ENCODE results near the gene ZNF805. TPM values are rescaled to one million over a fixed set of nuclear protein-coding genes. Genes with fewer than 3 reads are reported as not detected.

Gene ZNF805
- total RNA-seq, 1 experiment from 2014 or later: 13.5 TPM

- Histone ChIP-seq H3K4me1 (replicated peaks; ENCODE audit: insufficient read depth) (no peaks in the 10 kb centered on the region), H4K20me1 (ENCODE audit: insufficient read depth) (no peaks in the 10 kb centered on the region), H3K36me3 (ENCODE audit: low read depth) (no peaks in the 10 kb centered on the region), H3K27ac (no peak overlapping the region), H3F3A (ENCODE audit: insufficient read depth, low read depth) (no peaks in the 10 kb centered on the region), H3K9me3 (ENCODE audit: insufficient read depth, low read depth) (no peaks in the 10 kb centered on the region), H3K79me2 (ENCODE audit: low read depth) (no peaks in the 10 kb centered on the region), H2AFZ (no peak overlapping the region), H3K9me2 (ENCODE audit: insufficient read depth) (no peaks in the 10 kb centered on the region), H3K4me3 (no peak overlapping the region), H3K27me3 (ENCODE audit: insufficient read depth, low read depth) (no peaks in the 10 kb centered on the region), H3K4me2 (no peak overlapping the region)
- no peak for DNase-seq
- no TSS peak for BruUV-seq (replicated peaks)
- intact Hi-C loops (cut with micrococcal nuclease; ENCODE audit: unreplicated experiment): no loop called here
- ChIA-PET POLR2A (ENCODE audit: unreplicated experiment) (no interaction called here), CTCF (no interaction called here)
- no peak for TF ChIP-seq CTCF (conservative IDR thresholded peaks at IDR 0.05)
- no peak for TF ChIP-seq EZH2 (IDR thresholded peaks at IDR 0.05; ENCODE audit: low read depth)
Observed at GRCh38 chr19:57231686-57232085, 8.7 kb upstream of the ZNF805 start.

GRCh38 chr19:57233207-57233606, 7.2 kb upstream of the ZNF805 start:
- no peaks in the 10 kb centered on the region for H3K9me3 ChIP-seq (ENCODE audit: insufficient read depth, low read depth)
- POLR2A ChIA-PET (ENCODE audit: unreplicated experiment): no interaction called here

GRCh38 chr19:57239982-57240310, 486 bp upstream of the ZNF805 start:
- Histone ChIP-seq H3K4me3 (peak overlapping the region; percentile 95), H3K79me2 (ENCODE audit: low read depth) (peaks cover 32% of the 10 kb centered on the region), H3K9me2 (ENCODE audit: insufficient read depth) (no peaks in the 10 kb centered on the region), H4K20me1 (ENCODE audit: insufficient read depth) (no peaks in the 10 kb centered on the region), H3K27ac (peak overlapping the region; percentile 69), H3K4me1 (replicated peaks; ENCODE audit: insufficient read depth) (peaks cover 17% of the 10 kb centered on the region; the same call in 1 of the 2 replicates), H3F3A (ENCODE audit: insufficient read depth, low read depth) (no peaks in the 10 kb centered on the region; the same call in 1 of the 2 replicates), H3K9me3 (ENCODE audit: insufficient read depth, low read depth) (no peaks in the 10 kb centered on the region), H3K4me2 (peak overlapping the region; percentile 97), H3K36me3 (ENCODE audit: low read depth) (peaks cover 7% of the 10 kb centered on the region; the same call in 1 of the 2 replicates), H2AFZ (peak overlapping the region; percentile 99), H3K27me3 (ENCODE audit: insufficient read depth, low read depth) (no peaks in the 10 kb centered on the region)
- no peak for DNase-seq
- CTCF ChIA-PET: no interaction called here
- BruUV-seq (replicated peaks): TSS peak; percentile 95
- intact Hi-C loops (cut with micrococcal nuclease; ENCODE audit: unreplicated experiment): loop anchor here (1.0 to 5.0 kb wide), 5 partner anchors 40 to 195 kb away; partner anchors contain the start of genes ZNF304, ZNF460, ZNF543 and ZNF548
- no peak for TF ChIP-seq CTCF (conservative IDR thresholded peaks at IDR 0.05)
- no peak for TF ChIP-seq EZH2 (IDR thresholded peaks at IDR 0.05; ENCODE audit: low read depth)
- POLR2A ChIA-PET (ENCODE audit: unreplicated experiment): interaction anchor here (0.8 kb wide), 1 partner anchor 1122 kb away, joined by 9 read pairs; no protein-coding TSS in a partner anchor

More at GRCh38 chr19:57233207-57233606, 7.2 kb upstream of the ZNF805 start:
- CTCF ChIA-PET: no interaction called here
- intact Hi-C loops (cut with micrococcal nuclease; ENCODE audit: unreplicated experiment): no loop called here
- no peak for DNase-seq
- no peaks in the 10 kb centered on the region for H3K4me1 ChIP-seq (replicated peaks; ENCODE audit: insufficient read depth)
- no peak overlapping the region for H3K4me3 ChIP-seq
- no TSS peak for BruUV-seq (replicated peaks)
- H3K27ac ChIP-seq: no peak overlapping the region
- H3K36me3 ChIP-seq (ENCODE audit: low read depth): no peaks in the 10 kb centered on the region
- H3K79me2 ChIP-seq (ENCODE audit: low read depth): no peaks in the 10 kb centered on the region
- no peaks in the 10 kb centered on the region for H4K20me1 ChIP-seq (ENCODE audit: insufficient read depth)
- H3K27me3 ChIP-seq (ENCODE audit: insufficient read depth, low read depth): no peaks in the 10 kb centered on the region
- H3F3A ChIP-seq (ENCODE audit: insufficient read depth, low read depth): no peaks in the 10 kb centered on the region
- no peaks in the 10 kb centered on the region for H3K9me2 ChIP-seq (ENCODE audit: insufficient read depth)
- H3K4me2 ChIP-seq: no peak overlapping the region
- no peak for TF ChIP-seq EZH2 (IDR thresholded peaks at IDR 0.05; ENCODE audit: low read depth)
- TF ChIP-seq CTCF (conservative IDR thresholded peaks at IDR 0.05): no peak
- no peak overlapping the region for H2AFZ ChIP-seq
